ENCODE measurements around the gene RNFT2. TPM values are rescaled to one million over a fixed set of nuclear protein-coding genes. Genes with fewer than 3 reads are reported as not detected.

Gene RNFT2
- total RNA-seq, 1 experiment from 2014 or later, result 34.9 TPM

DNA sequence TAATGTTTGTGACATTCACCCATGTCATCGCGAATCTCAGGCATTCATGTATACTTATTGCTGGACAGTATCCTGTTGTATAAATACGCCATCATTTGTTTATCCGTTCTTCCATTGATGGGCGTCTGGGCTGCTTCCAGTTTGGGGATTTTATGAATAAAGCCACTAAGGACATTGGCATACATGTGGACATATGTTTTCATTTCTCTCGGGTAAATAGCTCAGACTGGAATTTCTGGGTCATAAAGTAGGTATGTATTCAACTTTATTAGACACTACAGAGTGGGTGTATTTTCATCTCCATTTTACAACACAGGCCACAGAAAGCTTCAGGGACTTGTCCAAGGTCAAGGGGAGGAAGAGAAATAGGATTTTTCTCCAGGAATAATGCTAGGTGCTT lies 94.2 kb downstream of the RNFT2 start:
- BruUV-seq (replicated peaks), result no TSS peak
- ChIA-PET CTCF (interaction anchor here (0.6 kb wide), 1 partner anchor 67 kb away, joined by 3 read pairs; no protein-coding TSS in a partner anchor), RAD21 (ENCODE audit: low non-redundant PET in 1 of 2, low total read pairs in 2 of 2, uncharacterized antibody in 2 of 2, unreplicated experiment in 2 of 2) (no interaction called here), POLR2A (no interaction called here)
- H3K27ac ChIP-seq (ENCODE audit: low read depth, low read length), result no peak overlapping the region
- no peak for TF ChIP-seq EZH2 (IDR thresholded peaks at IDR 0.05)
- no peak for TF ChIP-seq ZNF274 (IDR thresholded peaks at IDR 0.05; ENCODE audit: low read depth, low read length)
- TF ChIP-seq CBX3 (IDR thresholded peaks at IDR 0.05; ENCODE audit: low read depth), result no peak
- TF ChIP-seq POLR2A (IDR thresholded peaks at IDR 0.05; ENCODE audit: borderline replicate concordance, extremely low read depth, insufficient read depth, insufficient read length), result no peak
- no peak for TF ChIP-seq ZBTB33 (IDR thresholded peaks at IDR 0.05; ENCODE audit: extremely low read depth, insufficient replicate concordance, low read length)
- no peak for TF ChIP-seq CEBPB (IDR thresholded peaks at IDR 0.05; ENCODE audit: low read depth)
- TF ChIP-seq JUND (IDR thresholded peaks at IDR 0.05), result no peak
- TF ChIP-seq RAD21 (IDR thresholded peaks at IDR 0.05; ENCODE audit: low read depth), result no peak
- TF ChIP-seq, protein P1, sequence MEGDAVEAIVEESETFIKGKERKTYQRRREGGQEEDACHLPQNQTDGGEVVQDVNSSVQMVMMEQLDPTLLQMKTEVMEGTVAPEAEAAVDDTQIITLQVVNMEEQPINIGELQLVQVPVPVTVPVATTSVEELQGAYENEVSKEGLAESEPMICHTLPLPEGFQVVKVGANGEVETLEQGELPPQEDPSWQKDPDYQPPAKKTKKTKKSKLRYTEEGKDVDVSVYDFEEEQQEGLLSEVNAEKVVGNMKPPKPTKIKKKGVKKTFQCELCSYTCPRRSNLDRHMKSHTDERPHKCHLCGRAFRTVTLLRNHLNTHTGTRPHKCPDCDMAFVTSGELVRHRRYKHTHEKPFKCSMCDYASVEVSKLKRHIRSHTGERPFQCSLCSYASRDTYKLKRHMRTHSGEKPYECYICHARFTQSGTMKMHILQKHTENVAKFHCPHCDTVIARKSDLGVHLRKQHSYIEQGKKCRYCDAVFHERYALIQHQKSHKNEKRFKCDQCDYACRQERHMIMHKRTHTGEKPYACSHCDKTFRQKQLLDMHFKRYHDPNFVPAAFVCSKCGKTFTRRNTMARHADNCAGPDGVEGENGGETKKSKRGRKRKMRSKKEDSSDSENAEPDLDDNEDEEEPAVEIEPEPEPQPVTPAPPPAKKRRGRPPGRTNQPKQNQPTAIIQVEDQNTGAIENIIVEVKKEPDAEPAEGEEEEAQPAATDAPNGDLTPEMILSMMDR (IDR thresholded peaks at IDR 0.05 in 2 of 3, conservative IDR thresholded peaks at IDR 0.05 in 1 of 3; ENCODE audit: borderline replicate concordance in 1 of 3, insufficient read depth in 1 of 3, low read depth in 2 of 3, low read length in 2 of 3), result no peak
- TF ChIP-seq, protein P2, sequence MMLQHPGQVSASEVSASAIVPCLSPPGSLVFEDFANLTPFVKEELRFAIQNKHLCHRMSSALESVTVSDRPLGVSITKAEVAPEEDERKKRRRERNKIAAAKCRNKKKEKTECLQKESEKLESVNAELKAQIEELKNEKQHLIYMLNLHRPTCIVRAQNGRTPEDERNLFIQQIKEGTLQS (IDR thresholded peaks at IDR 0.05), result no peak
- no peak for TF ChIP-seq REST (IDR thresholded peaks at IDR 0.05; ENCODE audit: low read depth)
- no peak for TF ChIP-seq ELF1 (IDR thresholded peaks at IDR 0.05; ENCODE audit: borderline replicate concordance, low read depth)
- H4K20me1 ChIP-seq (ENCODE audit: insufficient read depth), result no peaks in the 10 kb centered on the region
- H3K9me3 ChIP-seq (ENCODE audit: control insufficient read depth in 1 of 2, insufficient read depth in 1 of 2, low read depth in 1 of 2, low read length in 2 of 2), result no peaks in the 10 kb centered on the region
- no peaks in the 10 kb centered on the region for H3K4me1 ChIP-seq (ENCODE audit: control insufficient read depth in 1 of 2, insufficient read depth in 2 of 2, low read length in 2 of 2)
- no peak for DNase-seq (ENCODE audit: low read depth, low spot score)
- peaks cover 0 to 10% of the 10 kb centered on the region in 2 experiments; a peak in 1 of 4 replicates for H3K36me3 ChIP-seq (ENCODE audit: control insufficient read depth in 1 of 2, insufficient read depth in 2 of 2, low read length in 2 of 2)
- no peak overlapping the region for H3K4me2 ChIP-seq (ENCODE audit: low read length)
- H2AFZ ChIP-seq (ENCODE audit: low read depth, low read length, poor library complexity, severe bottlenecking), result no peak overlapping the region
- H3K9ac ChIP-seq (ENCODE audit: low read length), result no peak overlapping the region
- H3K9me2 ChIP-seq (ENCODE audit: insufficient read depth), result no peaks in the 10 kb centered on the region
- H3K4me3 ChIP-seq (replicated peaks in 1 of 2; ENCODE audit: low read depth in 1 of 2, low read length in 2 of 2), result no peak overlapping the region
- no peaks in the 10 kb centered on the region for H3K27me3 ChIP-seq (ENCODE audit: insufficient read depth, low read length)
- no peak for ATAC-seq
- intact Hi-C loops (cut with micrococcal nuclease), result no loop called here
- no peaks in the 10 kb centered on the region for H3K79me2 ChIP-seq (ENCODE audit: insufficient read depth, low read length)

Data from HCT116 (cell line).